IPS-18a (cell line): ENCODE measurements around the gene TMEM80.
"Not testable (repeated sequence)": the region's sequence is repeated elsewhere in the genome, so short reads cannot be mapped to it uniquely, and the experiment has no call there.

Experiments
- H3K27ac ChIP-seq: one replicate; pipeline ENCODE4 v1.5.1; 2013; ENCODE audit warnings: low read length
- H3K27me3 ChIP-seq: one replicate; pipeline ENCODE4 v1.6.1; 2013; ENCODE audit warnings: mild to moderate bottlenecking, low read length; ENCODE audit not compliant: control insufficient read depth, insufficient read depth
- H3K36me3 ChIP-seq: one replicate; pipeline ENCODE4 v1.6.1; 2013; ENCODE audit warnings: low read depth, low read length; ENCODE audit not compliant: control insufficient read depth
- H3K4me1 ChIP-seq: one replicate; pipeline ENCODE4 v1.6.1; 2013; ENCODE audit warnings: low read depth, low read length; ENCODE audit not compliant: control insufficient read depth
- H3K4me3 ChIP-seq: one replicate; pipeline ENCODE4 v1.5.1; 2013; ENCODE audit warnings: low read length
- H3K9ac ChIP-seq: one replicate; pipeline ENCODE4 v1.6.1; 2013; ENCODE audit warnings: mild to moderate bottlenecking, low read length, moderate library complexity
- H3K9me3 ChIP-seq: one replicate; pipeline ENCODE4 v1.6.1; 2013; ENCODE audit warnings: low read depth, low read length; ENCODE audit not compliant: control insufficient read depth

The TMEM80 gene

GRCh38 chr11:726278-727220, 30.9 kb downstream of the TMEM80 start:
- H3K27me3 ChIP-seq: peaks cover 38% of the 10 kb centered on the region
- H3K4me1 ChIP-seq: no peaks in the 10 kb centered on the region
- H3K9ac ChIP-seq: no peak overlapping the region
- peak overlapping the region; percentile 42 for H3K4me3 ChIP-seq
- no peaks in the 10 kb centered on the region for H3K9me3 ChIP-seq
- no peaks in the 10 kb centered on the region for H3K36me3 ChIP-seq
- no peak overlapping the region for H3K27ac ChIP-seq

GRCh38 chr11:727281-727701, 31.7 kb downstream of the TMEM80 start:
- no peaks in the 10 kb centered on the region for H3K36me3 ChIP-seq
- H3K27ac ChIP-seq: no peak overlapping the region
- no peaks in the 10 kb centered on the region for H3K9me3 ChIP-seq
- no peak overlapping the region for H3K4me3 ChIP-seq
- H3K9ac ChIP-seq: no peak overlapping the region
- H3K27me3 ChIP-seq: peaks cover 34% of the 10 kb centered on the region
- no peaks in the 10 kb centered on the region for H3K4me1 ChIP-seq

GRCh38 chr11:727859-728748, 32.5 kb downstream of the TMEM80 start:
- H3K4me3 ChIP-seq: no peak overlapping the region
- H3K27me3 ChIP-seq: peaks cover 33% of the 10 kb centered on the region
- no peak overlapping the region for H3K9ac ChIP-seq
- no peaks in the 10 kb centered on the region for H3K4me1 ChIP-seq
- no peak overlapping the region for H3K27ac ChIP-seq
- H3K9me3 ChIP-seq: no peaks in the 10 kb centered on the region
- no peaks in the 10 kb centered on the region for H3K36me3 ChIP-seq

- Histone ChIP-seq H3K4me1 (no peaks in the 10 kb centered on the region), H3K36me3 (no peaks in the 10 kb centered on the region), H3K9ac (no peak overlapping the region), H3K27ac (no peak overlapping the region), H3K27me3 (peaks cover 33% of the 10 kb centered on the region), H3K9me3 (no peaks in the 10 kb centered on the region), H3K4me3 (no peak overlapping the region)
Measured at GRCh38 chr11:728901-729491, 33.4 kb downstream of the TMEM80 start.

- Histone ChIP-seq H3K27me3 (peaks cover 31% of the 10 kb centered on the region), H3K27ac (no peak overlapping the region)
Measured at GRCh38 chr11:729492-730074, 34.0 kb downstream of the TMEM80 start.

GRCh38 chr11:733072-733471, 37.5 kb downstream of the TMEM80 start:
- Histone ChIP-seq H3K27me3 (no peaks in the 10 kb centered on the region), H3K4me1 (no peaks in the 10 kb centered on the region), H3K27ac (no peak overlapping the region), H3K9me3 (no peaks in the 10 kb centered on the region), H3K4me3 (no peak overlapping the region), H3K36me3 (no peaks in the 10 kb centered on the region), H3K9ac (no peak overlapping the region)

More at GRCh38 chr11:729492-730074, 34.0 kb downstream of the TMEM80 start:
- Histone ChIP-seq H3K9ac (no peak overlapping the region), H3K9me3 (no peaks in the 10 kb centered on the region), H3K4me3 (no peak overlapping the region), H3K36me3 (no peaks in the 10 kb centered on the region), H3K4me1 (no peaks in the 10 kb centered on the region)

GRCh38 chr11:734541-734940, 38.9 kb downstream of the TMEM80 start:
- not testable (repeated sequence) for H3K27me3 ChIP-seq, H3K9ac ChIP-seq

GRCh38 chr11:737366-737765, 41.8 kb downstream of the TMEM80 start:
- Histone ChIP-seq H3K9ac (no peak overlapping the region), H3K9me3 (no peaks in the 10 kb centered on the region), H3K27me3 (no peaks in the 10 kb centered on the region), H3K36me3 (no peaks in the 10 kb centered on the region), H3K4me3 (no peak overlapping the region), H3K27ac (no peak overlapping the region), H3K4me1 (no peaks in the 10 kb centered on the region)

More at GRCh38 chr11:734541-734940, 38.9 kb downstream of the TMEM80 start:
- not testable (repeated sequence) for H3K36me3 ChIP-seq, H3K9me3 ChIP-seq, H3K4me1 ChIP-seq, H3K27ac ChIP-seq, H3K4me3 ChIP-seq

GRCh38 chr11:737899-738298, 42.3 kb downstream of the TMEM80 start:
- not testable (repeated sequence) for H3K9me3 ChIP-seq, H3K27me3 ChIP-seq, H3K4me1 ChIP-seq, H3K4me3 ChIP-seq, H3K36me3 ChIP-seq, H3K9ac ChIP-seq, H3K27ac ChIP-seq

- no peak overlapping the region for H3K9ac ChIP-seq
- H3K27ac ChIP-seq: no peak overlapping the region
- H3K4me1 ChIP-seq: peaks cover 18% of the 10 kb centered on the region
- no peak overlapping the region for H3K4me3 ChIP-seq
- no peaks in the 10 kb centered on the region for H3K36me3 ChIP-seq
- H3K9me3 ChIP-seq: no peaks in the 10 kb centered on the region
- H3K27me3 ChIP-seq: no peaks in the 10 kb centered on the region
Measured at GRCh38 chr11:742156-742546, 46.5 kb downstream of the TMEM80 start.
